Panc1 (cell line): ENCODE data around the gene PLD1. TPM values are rescaled to one million over a fixed set of nuclear protein-coding genes. Genes with fewer than 3 reads are reported as not detected.

Experiments used
- ATAC-seq: fragments of 200-7000 bp; cut with Tn5 transposase; 2 replicates; pipeline ENCODE4 v1.9.1; 2020; ENCODE audit warnings: mild to moderate bottlenecking, moderate library complexity
- BruUV-seq: library from RNA; stranded (reverse); fragments of 400-500 nt; replicated peaks from 2 replicates; lab custom pipeline; 2021; lab: Mats Ljungman, UMichigan
- CTCF ChIA-PET: fragments of 300-600 bp; sonication (Branson Sonifier 250); formaldehyde crosslinking; loops from one replicate; lab custom pipeline; 2022; ENCODE audit warnings: antibody characterized with exemption; lab: Charles Lee
- POLR2A ChIA-PET: fragments of 300-600 bp; sonication (Branson Sonifier 250); formaldehyde crosslinking; loops from one replicate; lab custom pipeline; 2022; ENCODE audit warnings: antibody characterized with exemption; lab: Charles Lee
- DNase-seq: peaks from one replicate; pipeline ENCODE4 v3.0.0-alpha.2; 2010; ENCODE audit warnings: low read depth, low spot score
- H3K27ac ChIP-seq: 2 replicates; pipeline ENCODE4 v1.5.1; 2011; ENCODE audit warnings: mild to moderate bottlenecking, low read length, inconsistent platforms
- H3K27me3 ChIP-seq: fragments of 200-500 bp; sonication (Bioruptor generic); 2 replicates; pipeline ENCODE4 v1.6.0; 2014; ENCODE audit warnings: low read length, inconsistent platforms; ENCODE audit not compliant: control insufficient read depth, insufficient read depth
- H3K36me3 ChIP-seq: fragments of 200-500 bp; sonication (Bioruptor generic); 2 replicates; pipeline ENCODE4 v1.5.1; 2014; ENCODE audit warnings: inconsistent platforms, mild to moderate bottlenecking, low read length, moderate library complexity; ENCODE audit not compliant: control insufficient read depth, insufficient read depth
- H3K4me1 ChIP-seq: 2 replicates; pipeline ENCODE4 v1.5.1; 2011; ENCODE audit warnings: inconsistent platforms, mild to moderate bottlenecking, low read length, moderate library complexity; ENCODE audit not compliant: control insufficient read depth, insufficient read depth
- H3K4me3 ChIP-seq, 2 experiments: 2 replicates each; pipeline ENCODE4 v1.5.1; 2011 to 2012; ENCODE audit warnings: low read depth in 2 of 2, low read length in 2 of 2, mild to moderate bottlenecking in 2 of 2, inconsistent platforms in 1 of 2, moderate library complexity in 1 of 2
- H3K9me3 ChIP-seq: fragments of 200-500 bp; sonication (Bioruptor generic); 2 replicates; pipeline ENCODE4 v1.5.1; 2014; ENCODE audit warnings: low read depth, mild to moderate bottlenecking, inconsistent platforms, low read length, moderate library complexity; ENCODE audit not compliant: control insufficient read depth, insufficient read depth
- POLR2AphosphoS5 ChIP-seq: IDR thresholded peaks from 2 replicates; pipeline ENCODE4 v1.6.1; 2012; ENCODE audit warnings: mild to moderate bottlenecking, low read depth, low read length, moderate library complexity
- SIN3A ChIP-seq: IDR thresholded peaks from 2 replicates; pipeline ENCODE4 v1.6.1; 2012; ENCODE audit warnings: low read depth, mild to moderate bottlenecking, low read length, moderate library complexity, borderline replicate concordance; ENCODE audit not compliant: insufficient read depth
- TCF7L2 ChIP-seq: IDR thresholded peaks from 2 replicates; pipeline ENCODE4 v1.6.1; 2011; ENCODE audit warnings: mild to moderate bottlenecking, low read depth, low read length, inconsistent platforms
- in situ Hi-C: cut with HindIII; loops from 2 replicates; pipeline ENCODE4 v1.10.0; 2016; ENCODE audit warnings: low sequenced_read_pairs, low pct_unique_long_range_greater_than_20kb
- intact Hi-C: fragments of 100-400 bp; cut with micrococcal nuclease; formaldehyde crosslinking; loops from one replicate; pipeline ENCODE4 v1.10.0; 2022; ENCODE audit not compliant: unreplicated experiment
- total RNA-seq: library from RNA; stranded (reverse); gene quantifications from one replicate; pipeline ENCODE4 v1.2.1, GENCODE V29; 2021; ENCODE audit not compliant: unreplicated experiment
- TF ChIP-seq, protein P1 (sequence below), 2 experiments: IDR thresholded peaks; 2 replicates each; pipeline ENCODE4 v1.6.1; 2011 to 2012; ENCODE audit warnings: low read depth in 2 of 2, control low read depth in 1 of 2, low read length in 1 of 2, mild to moderate bottlenecking in 1 of 2, moderate library complexity in 1 of 2; ENCODE audit not compliant: insufficient read depth in 1 of 2
- TF ChIP-seq, protein P2 (sequence below): fragments of 450-650 bp; IDR thresholded peaks from 2 replicates; pipeline ENCODE4 v1.5.1; 2017; ENCODE audit warnings: mild to moderate bottlenecking

The PLD1 gene
- total RNA-seq, 1 experiment from 2014 or later = 20.6 TPM

DNA sequence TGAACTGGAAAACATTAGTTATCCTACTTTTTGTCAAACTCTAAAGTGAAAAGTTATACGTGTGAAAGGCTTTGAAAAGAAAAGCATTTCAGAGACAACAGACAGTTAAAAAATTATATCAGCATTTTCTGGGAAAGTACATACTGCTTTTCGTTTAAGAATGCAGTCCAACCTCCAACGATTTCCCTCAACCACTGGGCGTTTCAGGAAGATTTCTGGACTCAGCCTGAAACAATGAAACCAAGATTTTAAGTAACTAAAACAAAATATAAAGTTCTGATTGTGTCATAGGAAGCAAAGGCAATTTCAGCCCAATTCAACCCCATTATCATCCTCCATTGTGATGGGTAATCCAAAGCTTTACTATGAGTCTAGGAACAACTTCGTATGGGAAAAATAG is 110.7 kb downstream of the PLD1 start:
- Histone ChIP-seq H3K4me1 (no peaks in the 10 kb centered on the region), H3K36me3 (no peaks in the 10 kb centered on the region), H3K27ac (no peak overlapping the region), H3K9me3 (peaks cover 13% of the 10 kb centered on the region; the same call in 1 of the 2 replicates), H3K4me3 (no peak overlapping the region), H3K27me3 (no peaks in the 10 kb centered on the region)
- no TSS peak for BruUV-seq
- ChIA-PET POLR2A (no interaction called here), CTCF (no interaction called here)
- ATAC-seq (no peak), DNase-seq (no peak)
- TF ChIP-seq SIN3A = no peak
- no peak for TF ChIP-seq POLR2AphosphoS5
- TF ChIP-seq, protein P1, sequence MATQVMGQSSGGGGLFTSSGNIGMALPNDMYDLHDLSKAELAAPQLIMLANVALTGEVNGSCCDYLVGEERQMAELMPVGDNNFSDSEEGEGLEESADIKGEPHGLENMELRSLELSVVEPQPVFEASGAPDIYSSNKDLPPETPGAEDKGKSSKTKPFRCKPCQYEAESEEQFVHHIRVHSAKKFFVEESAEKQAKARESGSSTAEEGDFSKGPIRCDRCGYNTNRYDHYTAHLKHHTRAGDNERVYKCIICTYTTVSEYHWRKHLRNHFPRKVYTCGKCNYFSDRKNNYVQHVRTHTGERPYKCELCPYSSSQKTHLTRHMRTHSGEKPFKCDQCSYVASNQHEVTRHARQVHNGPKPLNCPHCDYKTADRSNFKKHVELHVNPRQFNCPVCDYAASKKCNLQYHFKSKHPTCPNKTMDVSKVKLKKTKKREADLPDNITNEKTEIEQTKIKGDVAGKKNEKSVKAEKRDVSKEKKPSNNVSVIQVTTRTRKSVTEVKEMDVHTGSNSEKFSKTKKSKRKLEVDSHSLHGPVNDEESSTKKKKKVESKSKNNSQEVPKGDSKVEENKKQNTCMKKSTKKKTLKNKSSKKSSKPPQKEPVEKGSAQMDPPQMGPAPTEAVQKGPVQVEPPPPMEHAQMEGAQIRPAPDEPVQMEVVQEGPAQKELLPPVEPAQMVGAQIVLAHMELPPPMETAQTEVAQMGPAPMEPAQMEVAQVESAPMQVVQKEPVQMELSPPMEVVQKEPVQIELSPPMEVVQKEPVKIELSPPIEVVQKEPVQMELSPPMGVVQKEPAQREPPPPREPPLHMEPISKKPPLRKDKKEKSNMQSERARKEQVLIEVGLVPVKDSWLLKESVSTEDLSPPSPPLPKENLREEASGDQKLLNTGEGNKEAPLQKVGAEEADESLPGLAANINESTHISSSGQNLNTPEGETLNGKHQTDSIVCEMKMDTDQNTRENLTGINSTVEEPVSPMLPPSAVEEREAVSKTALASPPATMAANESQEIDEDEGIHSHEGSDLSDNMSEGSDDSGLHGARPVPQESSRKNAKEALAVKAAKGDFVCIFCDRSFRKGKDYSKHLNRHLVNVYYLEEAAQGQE (IDR thresholded peaks at IDR 0.05; ENCODE audit: insufficient read depth in 1 of 2, low read depth in 2 of 2, low read length in 1 of 2) = no peak
- TF ChIP-seq TCF7L2 = no peak
- TF ChIP-seq, protein P2, sequence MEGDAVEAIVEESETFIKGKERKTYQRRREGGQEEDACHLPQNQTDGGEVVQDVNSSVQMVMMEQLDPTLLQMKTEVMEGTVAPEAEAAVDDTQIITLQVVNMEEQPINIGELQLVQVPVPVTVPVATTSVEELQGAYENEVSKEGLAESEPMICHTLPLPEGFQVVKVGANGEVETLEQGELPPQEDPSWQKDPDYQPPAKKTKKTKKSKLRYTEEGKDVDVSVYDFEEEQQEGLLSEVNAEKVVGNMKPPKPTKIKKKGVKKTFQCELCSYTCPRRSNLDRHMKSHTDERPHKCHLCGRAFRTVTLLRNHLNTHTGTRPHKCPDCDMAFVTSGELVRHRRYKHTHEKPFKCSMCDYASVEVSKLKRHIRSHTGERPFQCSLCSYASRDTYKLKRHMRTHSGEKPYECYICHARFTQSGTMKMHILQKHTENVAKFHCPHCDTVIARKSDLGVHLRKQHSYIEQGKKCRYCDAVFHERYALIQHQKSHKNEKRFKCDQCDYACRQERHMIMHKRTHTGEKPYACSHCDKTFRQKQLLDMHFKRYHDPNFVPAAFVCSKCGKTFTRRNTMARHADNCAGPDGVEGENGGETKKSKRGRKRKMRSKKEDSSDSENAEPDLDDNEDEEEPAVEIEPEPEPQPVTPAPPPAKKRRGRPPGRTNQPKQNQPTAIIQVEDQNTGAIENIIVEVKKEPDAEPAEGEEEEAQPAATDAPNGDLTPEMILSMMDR = no peak
- intact Hi-C loops = no loop called here
- in situ Hi-C loops = no loop called here

DNA sequence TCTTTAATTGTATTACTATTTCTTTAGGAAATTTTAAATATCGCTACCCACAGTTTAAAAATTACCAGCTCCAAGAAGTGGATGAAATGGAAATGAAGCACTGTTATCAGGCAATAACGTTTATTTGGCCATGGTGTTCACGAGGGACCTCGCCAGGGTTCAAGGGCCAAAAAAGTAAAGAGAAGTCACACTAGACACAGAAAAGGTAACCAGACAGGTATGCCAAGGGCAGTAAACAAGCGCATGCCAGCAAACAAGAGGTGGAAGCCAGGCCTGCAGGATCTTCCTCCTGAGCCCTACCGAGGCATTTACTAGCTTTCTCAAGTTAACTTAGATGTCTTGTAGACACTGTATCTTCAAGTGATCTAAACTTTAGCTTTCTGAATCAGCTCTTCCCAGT is 113.5 kb downstream of the PLD1 start:
- ATAC-seq = no peak
- CTCF ChIA-PET = interaction anchor here (0.6 to 0.7 kb wide), 3 partner anchors 133 to 736 kb away, joined by 4 to 6 read pairs (median 5); no protein-coding TSS in a partner anchor
- intact Hi-C loops = no loop called here

More for the DNA sequence above, 113.5 kb downstream of the PLD1 start:
- Histone ChIP-seq H3K4me1 (no peaks in the 10 kb centered on the region), H3K4me3 (no peak overlapping the region), H3K27ac (no peak overlapping the region), H3K27me3 (no peaks in the 10 kb centered on the region), H3K9me3 (no peaks in the 10 kb centered on the region), H3K36me3 (no peaks in the 10 kb centered on the region)
- BruUV-seq = no TSS peak
- TF ChIP-seq, protein P2 = no peak
- TF ChIP-seq SIN3A = no peak
- TF ChIP-seq POLR2AphosphoS5 = no peak
- TF ChIP-seq, protein P1 (IDR thresholded peaks at IDR 0.05; ENCODE audit: insufficient read depth in 1 of 2, low read depth in 2 of 2, low read length in 1 of 2) = no peak
- TF ChIP-seq TCF7L2 = no peak
- in situ Hi-C loops = no loop called here
- no peak for DNase-seq
- POLR2A ChIA-PET = no interaction called here
